LNCaP clone FGC (cell line): Measurements from ENCODE around the gene ZNF367.

ENCODE experiments used
- DNase-seq: peaks from one replicate; pipeline ENCODE4 v3.0.0-alpha.2; 2011; ENCODE audit warnings: low read depth
- H3K4me3 ChIP-seq: 2 replicates; pipeline ENCODE4 v1.5.1; 2011; ENCODE audit warnings: mild to moderate bottlenecking, low read depth, low read length, control low read depth
- TF ChIP-seq, protein P1 (sequence below): IDR thresholded peaks from 2 replicates; pipeline ENCODE4 v1.5.1; 2012; ENCODE audit warnings: mild to moderate bottlenecking; ENCODE audit not compliant: control insufficient read depth, insufficient read depth; ENCODE audit errors: extremely low read depth

Gene ZNF367

GRCh38 chr9:96460470-96460869, 42.3 kb upstream of the ZNF367 start:
- TF ChIP-seq, protein P1, sequence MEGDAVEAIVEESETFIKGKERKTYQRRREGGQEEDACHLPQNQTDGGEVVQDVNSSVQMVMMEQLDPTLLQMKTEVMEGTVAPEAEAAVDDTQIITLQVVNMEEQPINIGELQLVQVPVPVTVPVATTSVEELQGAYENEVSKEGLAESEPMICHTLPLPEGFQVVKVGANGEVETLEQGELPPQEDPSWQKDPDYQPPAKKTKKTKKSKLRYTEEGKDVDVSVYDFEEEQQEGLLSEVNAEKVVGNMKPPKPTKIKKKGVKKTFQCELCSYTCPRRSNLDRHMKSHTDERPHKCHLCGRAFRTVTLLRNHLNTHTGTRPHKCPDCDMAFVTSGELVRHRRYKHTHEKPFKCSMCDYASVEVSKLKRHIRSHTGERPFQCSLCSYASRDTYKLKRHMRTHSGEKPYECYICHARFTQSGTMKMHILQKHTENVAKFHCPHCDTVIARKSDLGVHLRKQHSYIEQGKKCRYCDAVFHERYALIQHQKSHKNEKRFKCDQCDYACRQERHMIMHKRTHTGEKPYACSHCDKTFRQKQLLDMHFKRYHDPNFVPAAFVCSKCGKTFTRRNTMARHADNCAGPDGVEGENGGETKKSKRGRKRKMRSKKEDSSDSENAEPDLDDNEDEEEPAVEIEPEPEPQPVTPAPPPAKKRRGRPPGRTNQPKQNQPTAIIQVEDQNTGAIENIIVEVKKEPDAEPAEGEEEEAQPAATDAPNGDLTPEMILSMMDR: no peak
- H3K4me3 ChIP-seq: no peak overlapping the region
- no peak for DNase-seq

- TF ChIP-seq, protein P1: no peak
- no peak for DNase-seq
- no peak overlapping the region for H3K4me3 ChIP-seq
These were observed 41.3 kb upstream of the ZNF367 start for GRCh38 chr9:96459268-96460007.

DNA sequence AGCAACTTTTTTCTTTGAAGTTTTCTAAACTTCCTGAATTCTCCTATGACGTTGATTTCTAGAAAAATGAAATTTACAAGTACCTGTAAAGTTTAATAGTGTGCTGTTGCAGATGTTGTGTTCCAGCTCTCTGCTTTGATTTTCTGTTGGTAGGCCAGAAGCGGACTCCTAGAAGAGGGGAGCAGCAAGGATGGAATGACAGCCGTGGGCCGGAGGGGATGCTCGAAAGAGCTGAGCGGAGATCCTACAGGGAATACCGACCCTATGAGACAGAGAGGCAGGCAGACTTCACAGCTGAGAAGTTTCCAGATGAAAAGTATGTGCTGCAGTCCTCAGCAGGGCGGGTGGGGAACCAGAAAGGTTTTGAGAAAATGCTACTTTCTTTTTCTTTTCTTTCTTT, 40.1 kb upstream of the ZNF367 start:
- TF ChIP-seq, protein P1: no peak
- H3K4me3 ChIP-seq: no peak overlapping the region
- no peak for DNase-seq

GRCh38 chr9:96457266-96457665, 39.1 kb upstream of the ZNF367 start:
- DNase-seq: no peak
- TF ChIP-seq, protein P1: no peak
- H3K4me3 ChIP-seq: no peak overlapping the region

DNA sequence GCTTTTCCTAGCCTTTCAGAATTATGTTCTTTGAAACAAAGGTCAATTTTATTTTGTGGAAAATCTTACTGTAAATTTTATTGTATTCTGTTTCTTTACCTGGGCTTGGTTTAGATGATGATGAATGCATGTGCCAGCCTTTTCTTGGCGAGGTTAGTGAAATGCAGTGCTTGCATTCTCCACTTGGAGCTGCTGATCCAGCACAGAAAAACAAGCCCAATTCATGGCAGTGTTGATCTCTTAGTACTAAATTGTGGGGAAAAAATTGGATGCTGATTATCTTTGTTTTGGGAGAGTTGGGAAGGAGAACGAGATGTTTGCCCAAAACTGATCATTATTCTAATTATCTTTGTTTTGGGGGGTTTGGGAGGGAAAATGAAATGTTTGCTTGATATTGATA, 35.5 kb upstream of the ZNF367 start:
- TF ChIP-seq, protein P1: peak; percentile 87
- H3K4me3 ChIP-seq: no peak overlapping the region
- DNase-seq: peak; percentile 44

DNA sequence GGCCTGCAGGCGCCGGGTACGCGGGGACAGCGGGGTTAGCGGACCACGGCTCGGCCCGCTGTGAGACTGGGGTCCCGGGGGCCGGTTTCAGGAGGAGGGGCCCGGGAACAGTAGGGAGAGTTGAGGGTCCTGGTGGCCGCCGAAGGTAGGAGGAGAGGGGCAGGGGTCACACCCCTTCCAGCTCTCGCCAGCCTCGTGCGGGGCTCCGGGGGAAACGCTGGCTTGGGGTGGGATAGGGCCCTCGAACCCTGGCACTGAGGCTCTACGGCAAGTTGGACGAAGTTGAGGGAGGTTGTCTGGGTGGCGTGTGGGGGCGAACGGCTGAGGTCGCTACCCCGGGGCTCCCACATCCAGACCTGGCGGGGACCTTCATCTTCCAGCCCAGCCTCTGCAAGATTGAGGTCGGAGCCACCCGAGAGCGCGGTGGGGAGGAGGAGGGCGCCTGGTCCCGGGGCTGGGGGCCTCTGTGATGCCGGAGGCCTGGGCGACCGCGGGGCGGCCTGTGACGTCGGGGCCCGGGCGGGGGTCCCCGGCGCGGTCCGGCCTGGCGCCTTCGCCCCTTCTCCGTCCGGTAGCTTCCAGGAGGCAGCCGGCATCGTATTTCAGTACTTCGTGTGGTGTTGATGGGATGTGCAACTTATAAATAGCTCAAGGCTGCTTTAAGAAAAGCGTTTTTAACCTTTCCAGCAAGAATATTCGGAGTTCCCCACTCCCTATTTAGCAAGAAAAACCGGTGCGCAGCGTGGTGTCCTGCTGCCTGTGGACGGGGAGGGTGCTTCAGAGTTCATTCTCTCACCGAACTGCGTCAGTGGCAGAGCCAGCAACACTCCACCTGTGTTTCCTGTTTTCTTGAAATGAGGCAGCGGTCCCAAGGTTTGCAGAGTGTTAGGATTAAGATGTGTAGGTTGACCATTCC, 32.7 kb upstream of the ZNF367 start:
- TF ChIP-seq, protein P1: no peak
- peak overlapping the region; percentile 56 for H3K4me3 ChIP-seq
- DNase-seq: no peak
